ENCODE results near the gene IKZF1.

IKZF1 gene

DNA sequence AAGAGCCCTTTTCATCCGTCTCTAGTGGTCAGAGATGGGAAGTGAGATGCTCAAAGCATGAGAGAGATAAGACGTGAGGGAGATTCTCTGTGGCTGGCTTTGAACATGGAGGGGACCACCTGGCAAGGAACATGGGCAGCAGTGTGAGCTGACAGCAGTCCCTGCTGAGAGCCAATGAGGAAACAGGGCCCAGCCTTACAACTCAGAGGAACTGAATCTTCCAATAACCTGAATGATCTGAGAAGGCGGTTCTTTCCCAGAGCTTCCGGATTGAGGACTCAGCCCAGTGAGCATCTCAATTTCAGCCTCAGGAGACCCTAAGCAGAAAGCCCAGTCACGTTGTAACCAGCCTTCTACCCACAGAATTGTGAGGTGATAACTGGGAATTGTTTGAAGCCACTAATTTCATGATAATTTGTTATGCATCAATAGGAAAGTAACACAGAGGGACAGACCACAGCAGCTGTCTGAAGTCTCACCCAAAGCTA is 33.9 kb upstream of the IKZF1 start:
- no peaks in the 10 kb centered on the region for H3K4me1 ChIP-seq (ENCODE audit: insufficient read depth, low read length)
- no peak overlapping the region for H3K9ac ChIP-seq (ENCODE audit: low read length)
- no peak overlapping the region for H3K4me3 ChIP-seq (ENCODE audit: low read depth in 1 of 2, low read length in 2 of 2)
- H3K9me3 ChIP-seq (ENCODE audit: low read length) = no peaks in the 10 kb centered on the region
- H3K36me3 ChIP-seq (ENCODE audit: insufficient read depth, low read length) = no peaks in the 10 kb centered on the region
- H3K27me3 ChIP-seq (ENCODE audit: control insufficient read depth in 1 of 2, insufficient read depth in 2 of 2, low read length in 2 of 2) = no peaks in the 10 kb centered on the region
- H3K27ac ChIP-seq (ENCODE audit: low read depth, low read length) = no peak overlapping the region

GRCh38 chr7:50272808-50273207 is 31.7 kb upstream of the IKZF1 start:
- no peak overlapping the region for H3K9ac ChIP-seq (ENCODE audit: low read length)
- no peaks in the 10 kb centered on the region for H3K9me3 ChIP-seq (ENCODE audit: low read length)
- H3K4me3 ChIP-seq (ENCODE audit: low read depth in 1 of 2, low read length in 2 of 2) = no peak overlapping the region
- H3K36me3 ChIP-seq (ENCODE audit: insufficient read depth, low read length) = no peaks in the 10 kb centered on the region
- no peaks in the 10 kb centered on the region for H3K4me1 ChIP-seq (ENCODE audit: insufficient read depth, low read length)
- no peaks in the 10 kb centered on the region for H3K27me3 ChIP-seq (ENCODE audit: control insufficient read depth in 1 of 2, insufficient read depth in 2 of 2, low read length in 2 of 2)
- no peak overlapping the region for H3K27ac ChIP-seq (ENCODE audit: low read depth, low read length)

- no peak overlapping the region for H3K9ac ChIP-seq (ENCODE audit: low read length)
- H3K27ac ChIP-seq (ENCODE audit: low read depth, low read length) = no peak overlapping the region
- no peak overlapping the region for H3K4me3 ChIP-seq (ENCODE audit: low read depth in 1 of 2, low read length in 2 of 2)
- no peaks in the 10 kb centered on the region for H3K27me3 ChIP-seq (ENCODE audit: control insufficient read depth in 1 of 2, insufficient read depth in 2 of 2, low read length in 2 of 2)
- no peaks in the 10 kb centered on the region for H3K4me1 ChIP-seq (ENCODE audit: insufficient read depth, low read length)
- no peaks in the 10 kb centered on the region for H3K36me3 ChIP-seq (ENCODE audit: insufficient read depth, low read length)
- no peaks in the 10 kb centered on the region for H3K9me3 ChIP-seq (ENCODE audit: low read length)
Observed at GRCh38 chr7:50273301-50273700, 31.2 kb upstream of the IKZF1 start.

GRCh38 chr7:50273870-50274269 is 30.6 kb upstream of the IKZF1 start:
- Histone ChIP-seq H3K4me1 (ENCODE audit: insufficient read depth, low read length) (no peaks in the 10 kb centered on the region), H3K27ac (ENCODE audit: low read depth, low read length) (no peak overlapping the region), H3K9ac (ENCODE audit: low read length) (no peak overlapping the region), H3K36me3 (ENCODE audit: insufficient read depth, low read length) (no peaks in the 10 kb centered on the region), H3K4me3 (ENCODE audit: low read depth in 1 of 2, low read length in 2 of 2) (no peak overlapping the region), H3K27me3 (ENCODE audit: control insufficient read depth in 1 of 2, insufficient read depth in 2 of 2, low read length in 2 of 2) (no peaks in the 10 kb centered on the region), H3K9me3 (ENCODE audit: low read length) (no peaks in the 10 kb centered on the region)

GRCh38 chr7:50274361-50274760 is 30.2 kb upstream of the IKZF1 start:
- no peak overlapping the region for H3K27ac ChIP-seq (ENCODE audit: low read depth, low read length)
- H3K27me3 ChIP-seq (ENCODE audit: control insufficient read depth in 1 of 2, insufficient read depth in 2 of 2, low read length in 2 of 2) = no peaks in the 10 kb centered on the region
- no peaks in the 10 kb centered on the region for H3K36me3 ChIP-seq (ENCODE audit: insufficient read depth, low read length)
- no peak overlapping the region for H3K4me3 ChIP-seq (ENCODE audit: low read depth in 1 of 2, low read length in 2 of 2)
- no peaks in the 10 kb centered on the region for H3K4me1 ChIP-seq (ENCODE audit: insufficient read depth, low read length)
- H3K9me3 ChIP-seq (ENCODE audit: low read length) = no peaks in the 10 kb centered on the region
- H3K9ac ChIP-seq (ENCODE audit: low read length) = no peak overlapping the region

DNA sequence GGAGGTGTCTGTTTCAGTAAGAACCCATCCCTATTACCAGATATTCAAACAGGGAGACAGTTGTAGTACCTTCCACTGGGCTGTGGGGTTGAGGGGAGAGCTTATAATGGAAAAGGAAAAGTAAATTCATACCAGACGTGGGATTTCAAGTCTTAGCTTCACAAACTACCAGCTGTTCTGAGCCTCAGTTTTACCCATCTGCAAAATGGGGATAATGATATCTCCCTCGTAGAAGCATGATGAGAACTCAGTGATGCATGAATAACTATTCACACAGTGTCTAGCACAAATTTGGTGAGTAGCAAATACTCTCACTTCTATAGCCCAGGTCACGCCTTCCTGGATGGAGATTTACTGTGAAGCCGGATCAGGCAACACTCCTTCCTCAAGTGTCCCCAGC is 29.1 kb upstream of the IKZF1 start:
- Histone ChIP-seq H3K9me3 (ENCODE audit: low read length) (no peaks in the 10 kb centered on the region), H3K4me3 (ENCODE audit: low read depth in 1 of 2, low read length in 2 of 2) (no peak overlapping the region), H3K4me1 (ENCODE audit: insufficient read depth, low read length) (no peaks in the 10 kb centered on the region)

DNA sequence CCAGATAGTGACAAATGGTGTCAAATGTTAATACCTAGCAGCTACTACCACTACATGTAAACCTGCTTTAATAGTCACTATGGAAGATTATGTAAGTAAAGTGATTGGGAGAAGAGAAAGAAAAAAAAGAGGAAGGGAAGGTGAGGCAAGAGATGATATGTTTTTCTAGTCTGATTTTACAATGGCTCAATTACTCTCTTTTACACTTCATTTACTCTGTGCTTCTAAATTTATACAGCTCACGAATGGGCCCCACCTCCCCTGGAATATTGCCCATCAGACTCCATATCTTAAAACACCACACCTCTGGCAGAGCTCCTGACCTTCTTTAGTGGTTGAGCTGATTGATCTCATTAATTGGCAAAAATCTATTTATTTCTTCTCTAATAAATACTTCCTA is 28.0 kb upstream of the IKZF1 start:
- no peak overlapping the region for H3K4me3 ChIP-seq (ENCODE audit: low read depth in 1 of 2, low read length in 2 of 2)
- no peaks in the 10 kb centered on the region for H3K36me3 ChIP-seq (ENCODE audit: insufficient read depth, low read length)
- no peaks in the 10 kb centered on the region for H3K9me3 ChIP-seq (ENCODE audit: low read length)
- H3K27me3 ChIP-seq (ENCODE audit: control insufficient read depth in 1 of 2, insufficient read depth in 2 of 2, low read length in 2 of 2) = no peaks in the 10 kb centered on the region
- no peak overlapping the region for H3K9ac ChIP-seq (ENCODE audit: low read length)
- no peak overlapping the region for H3K27ac ChIP-seq (ENCODE audit: low read depth, low read length)
- no peaks in the 10 kb centered on the region for H3K4me1 ChIP-seq (ENCODE audit: insufficient read depth, low read length)

More for the DNA sequence above, 29.1 kb upstream of the IKZF1 start:
- Histone ChIP-seq H3K36me3 (ENCODE audit: insufficient read depth, low read length) (no peaks in the 10 kb centered on the region), H3K27ac (ENCODE audit: low read depth, low read length) (no peak overlapping the region), H3K27me3 (ENCODE audit: control insufficient read depth in 1 of 2, insufficient read depth in 2 of 2, low read length in 2 of 2) (no peaks in the 10 kb centered on the region), H3K9ac (ENCODE audit: low read length) (no peak overlapping the region)

- Histone ChIP-seq H3K36me3 (ENCODE audit: insufficient read depth, low read length) (no peaks in the 10 kb centered on the region), H3K9ac (ENCODE audit: low read length) (no peak overlapping the region), H3K27ac (ENCODE audit: low read depth, low read length) (no peak overlapping the region), H3K27me3 (ENCODE audit: control insufficient read depth in 1 of 2, insufficient read depth in 2 of 2, low read length in 2 of 2) (no peaks in the 10 kb centered on the region), H3K4me3 (ENCODE audit: low read depth in 1 of 2, low read length in 2 of 2) (no peak overlapping the region), H3K4me1 (ENCODE audit: insufficient read depth, low read length) (no peaks in the 10 kb centered on the region), H3K9me3 (ENCODE audit: low read length) (no peaks in the 10 kb centered on the region)
Observed at GRCh38 chr7:50278120-50278519, 26.4 kb upstream of the IKZF1 start.

- no peaks in the 10 kb centered on the region for H3K36me3 ChIP-seq (ENCODE audit: insufficient read depth, low read length)
- H3K4me3 ChIP-seq (ENCODE audit: low read depth in 1 of 2, low read length in 2 of 2) = no peak overlapping the region
- no peak overlapping the region for H3K9ac ChIP-seq (ENCODE audit: low read length)
- no peaks in the 10 kb centered on the region for H3K27me3 ChIP-seq (ENCODE audit: control insufficient read depth in 1 of 2, insufficient read depth in 2 of 2, low read length in 2 of 2)
- no peaks in the 10 kb centered on the region for H3K4me1 ChIP-seq (ENCODE audit: insufficient read depth, low read length)
- no peaks in the 10 kb centered on the region for H3K9me3 ChIP-seq (ENCODE audit: low read length)
- H3K27ac ChIP-seq (ENCODE audit: low read depth, low read length) = no peak overlapping the region
Observed at GRCh38 chr7:50281680-50282445, 22.7 kb upstream of the IKZF1 start.

- no peak overlapping the region for H3K27ac ChIP-seq (ENCODE audit: low read depth, low read length)
- no peaks in the 10 kb centered on the region for H3K4me1 ChIP-seq (ENCODE audit: insufficient read depth, low read length)
- H3K9ac ChIP-seq (ENCODE audit: low read length) = no peak overlapping the region
- no peaks in the 10 kb centered on the region for H3K36me3 ChIP-seq (ENCODE audit: insufficient read depth, low read length)
- H3K4me3 ChIP-seq (ENCODE audit: low read depth in 1 of 2, low read length in 2 of 2) = no peak overlapping the region
- H3K9me3 ChIP-seq (ENCODE audit: low read length) = no peaks in the 10 kb centered on the region
- H3K27me3 ChIP-seq (ENCODE audit: control insufficient read depth in 1 of 2, insufficient read depth in 2 of 2, low read length in 2 of 2) = no peaks in the 10 kb centered on the region
Observed at GRCh38 chr7:50282813-50283605, 21.5 kb upstream of the IKZF1 start.

DNA sequence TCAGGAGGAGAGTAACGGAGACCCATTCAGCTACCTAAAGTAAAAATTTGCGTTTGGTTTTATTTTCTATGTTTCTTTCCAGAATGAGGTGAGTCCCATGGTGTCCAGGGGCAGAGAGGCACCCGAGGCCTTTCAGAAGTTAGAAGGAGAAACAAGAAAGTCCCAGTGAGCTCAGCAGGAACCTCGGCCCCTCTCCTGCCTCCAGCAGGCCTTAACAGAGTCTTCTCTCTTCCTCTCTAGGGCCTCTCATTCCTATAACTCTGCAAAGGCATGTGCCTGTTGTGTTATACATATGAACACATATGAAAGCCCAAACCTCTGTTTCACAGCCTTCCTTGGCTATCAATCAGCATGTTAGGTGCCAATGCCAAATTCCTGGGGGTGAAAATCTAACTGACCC is 20.8 kb upstream of the IKZF1 start:
- Histone ChIP-seq H3K27me3 (ENCODE audit: control insufficient read depth in 1 of 2, insufficient read depth in 2 of 2, low read length in 2 of 2) (no peaks in the 10 kb centered on the region), H3K9me3 (ENCODE audit: low read length) (no peaks in the 10 kb centered on the region), H3K4me1 (ENCODE audit: insufficient read depth, low read length) (no peaks in the 10 kb centered on the region), H3K9ac (ENCODE audit: low read length) (no peak overlapping the region), H3K4me3 (ENCODE audit: low read depth in 1 of 2, low read length in 2 of 2) (no peak overlapping the region), H3K36me3 (ENCODE audit: insufficient read depth, low read length) (no peaks in the 10 kb centered on the region), H3K27ac (ENCODE audit: low read depth, low read length) (no peak overlapping the region)
